ENCODE results near the gene SLC9A8.

DNA sequence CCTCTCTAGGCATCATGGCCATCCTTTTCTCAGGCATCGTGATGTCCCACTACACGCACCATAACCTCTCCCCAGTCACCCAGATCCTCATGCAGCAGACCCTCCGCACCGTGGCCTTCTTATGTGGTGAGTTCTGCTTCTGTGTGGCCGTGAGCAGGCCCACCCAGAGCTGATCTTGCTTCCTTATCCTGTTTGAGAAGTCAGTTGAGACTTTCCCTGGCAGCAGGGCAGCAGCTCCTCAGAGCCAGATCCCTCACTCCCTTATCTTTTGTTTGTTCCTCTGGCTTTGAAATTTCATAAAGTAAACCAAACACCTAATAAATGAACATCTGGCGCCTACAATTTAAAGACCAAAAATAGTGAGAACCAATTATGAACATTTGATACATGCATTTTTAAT lies 62.1 kb downstream of the SLC9A8 start:
- TF ChIP-seq POLR2A (IDR thresholded peaks at IDR 0.05; ENCODE audit: low read length): no peak
- TF ChIP-seq, protein P1, sequence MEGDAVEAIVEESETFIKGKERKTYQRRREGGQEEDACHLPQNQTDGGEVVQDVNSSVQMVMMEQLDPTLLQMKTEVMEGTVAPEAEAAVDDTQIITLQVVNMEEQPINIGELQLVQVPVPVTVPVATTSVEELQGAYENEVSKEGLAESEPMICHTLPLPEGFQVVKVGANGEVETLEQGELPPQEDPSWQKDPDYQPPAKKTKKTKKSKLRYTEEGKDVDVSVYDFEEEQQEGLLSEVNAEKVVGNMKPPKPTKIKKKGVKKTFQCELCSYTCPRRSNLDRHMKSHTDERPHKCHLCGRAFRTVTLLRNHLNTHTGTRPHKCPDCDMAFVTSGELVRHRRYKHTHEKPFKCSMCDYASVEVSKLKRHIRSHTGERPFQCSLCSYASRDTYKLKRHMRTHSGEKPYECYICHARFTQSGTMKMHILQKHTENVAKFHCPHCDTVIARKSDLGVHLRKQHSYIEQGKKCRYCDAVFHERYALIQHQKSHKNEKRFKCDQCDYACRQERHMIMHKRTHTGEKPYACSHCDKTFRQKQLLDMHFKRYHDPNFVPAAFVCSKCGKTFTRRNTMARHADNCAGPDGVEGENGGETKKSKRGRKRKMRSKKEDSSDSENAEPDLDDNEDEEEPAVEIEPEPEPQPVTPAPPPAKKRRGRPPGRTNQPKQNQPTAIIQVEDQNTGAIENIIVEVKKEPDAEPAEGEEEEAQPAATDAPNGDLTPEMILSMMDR (IDR thresholded peaks at IDR 0.05): no peak
- TF ChIP-seq EP300 (IDR thresholded peaks at IDR 0.05): no peak
- TF ChIP-seq MAZ (IDR thresholded peaks at IDR 0.05; ENCODE audit: borderline replicate concordance, low read depth, low read length): no peak
- TF ChIP-seq ESRRA (IDR thresholded peaks at IDR 0.05; ENCODE audit: borderline replicate concordance, low read length): no peak
- no peak for TF ChIP-seq CBX8 (IDR thresholded peaks at IDR 0.05)
- TF ChIP-seq, protein P2, sequence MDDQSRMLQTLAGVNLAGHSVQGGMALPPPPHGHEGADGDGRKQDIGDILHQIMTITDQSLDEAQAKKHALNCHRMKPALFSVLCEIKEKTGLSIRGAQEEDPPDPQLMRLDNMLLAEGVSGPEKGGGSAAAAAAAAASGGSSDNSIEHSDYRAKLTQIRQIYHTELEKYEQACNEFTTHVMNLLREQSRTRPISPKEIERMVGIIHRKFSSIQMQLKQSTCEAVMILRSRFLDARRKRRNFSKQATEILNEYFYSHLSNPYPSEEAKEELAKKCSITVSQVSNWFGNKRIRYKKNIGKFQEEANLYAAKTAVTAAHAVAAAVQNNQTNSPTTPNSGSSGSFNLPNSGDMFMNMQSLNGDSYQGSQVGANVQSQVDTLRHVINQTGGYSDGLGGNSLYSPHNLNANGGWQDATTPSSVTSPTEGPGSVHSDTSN (IDR thresholded peaks at IDR 0.05): no peak
- TF ChIP-seq SREBF2 (IDR thresholded peaks at IDR 0.05): no peak
- no peak for TF ChIP-seq RCOR1 (IDR thresholded peaks at IDR 0.05; ENCODE audit: low read depth, low read length)
- TF ChIP-seq JUNB (IDR thresholded peaks at IDR 0.05): no peak
- no peak for TF ChIP-seq ZC3H11A (IDR thresholded peaks at IDR 0.05)
